Endodermal cell (in vitro differentiated cells): ENCODE results near the gene C14orf180. TPM values are rescaled to one million over a fixed set of nuclear protein-coding genes. Genes with fewer than 3 reads are reported as not detected.

Experiments used
- DNase-seq: peaks from one replicate; pipeline ENCODE4 v3.0.0-alpha.2; 2017
- H3K27ac ChIP-seq: 2 replicates; pipeline ENCODE4 v1.5.1; 2013; ENCODE audit warnings: mild to moderate bottlenecking, low read depth, low read length, moderate library complexity
- H3K27me3 ChIP-seq: 2 replicates; pipeline ENCODE4 v1.6.1; 2013; ENCODE audit warnings: mild to moderate bottlenecking, low read length, moderate library complexity; ENCODE audit not compliant: insufficient read depth, control insufficient read depth, poor library complexity, severe bottlenecking
- H3K36me3 ChIP-seq: 2 replicates; pipeline ENCODE4 v1.7.0; 2013; ENCODE audit warnings: mild to moderate bottlenecking, low read length, moderate library complexity; ENCODE audit not compliant: control insufficient read depth, insufficient read depth
- H3K4me1 ChIP-seq: one replicate; pipeline ENCODE4 v1.7.0; 2013; ENCODE audit warnings: low read length; ENCODE audit not compliant: control insufficient read depth, insufficient read depth
- H3K4me3 ChIP-seq: 2 replicates; pipeline ENCODE4 v1.5.1; 2013; ENCODE audit warnings: mild to moderate bottlenecking, low read length, moderate library complexity
- H3K9ac ChIP-seq: 2 replicates; pipeline ENCODE4 v1.6.1; 2013; ENCODE audit warnings: mild to moderate bottlenecking, low read length, moderate library complexity; ENCODE audit not compliant: poor library complexity, severe bottlenecking; ENCODE audit errors: extremely low read depth
- H3K9me3 ChIP-seq: 2 replicates; pipeline ENCODE4 v1.6.1; 2013; ENCODE audit warnings: mild to moderate bottlenecking, low read length, moderate library complexity; ENCODE audit not compliant: control insufficient read depth
- H3K27ac Mint-ChIP-seq: 2 replicates; pipeline ENCODE4 v1.8.0; 2020; ENCODE audit warnings: mixed read lengths
- H3K27me3 Mint-ChIP-seq: 2 replicates; pipeline ENCODE4 v1.8.0; 2021; ENCODE audit warnings: mild to moderate bottlenecking, mixed read lengths; ENCODE audit not compliant: insufficient read depth
- H3K36me3 Mint-ChIP-seq: 2 replicates; pipeline ENCODE4 v1.8.0; 2020; ENCODE audit warnings: low read depth, mixed read lengths
- H3K4me1 Mint-ChIP-seq: 2 replicates; pipeline ENCODE4 v1.8.0; 2020; ENCODE audit warnings: mixed read lengths
- H3K4me3 Mint-ChIP-seq: 2 replicates; pipeline ENCODE4 v1.8.0; 2020; ENCODE audit warnings: mild to moderate bottlenecking, moderate library complexity, mixed read lengths
- H3K9me3 Mint-ChIP-seq: 2 replicates; pipeline ENCODE4 v1.8.0; 2020; ENCODE audit warnings: mild to moderate bottlenecking, mixed read lengths
- CTCF ChIP-seq: fragments of 200-600 bp; sonication (generic); conservative IDR thresholded peaks from 2 replicates; pipeline ENCODE4 v1.5.0; 2021; ENCODE audit warnings: antibody characterized with exemption, mild to moderate bottlenecking
- WGBS, 2 experiments: methylation state at CpG; one replicate each; pipeline versions ENCODE4 v1.1.5 to v1.1.7; 2013; ENCODE audit warnings: missing lambda C conversion rate in 2 of 2, mixed read lengths in 1 of 2; ENCODE audit not compliant: insufficient coverage in 1 of 2, insufficient read length in 1 of 2; 5-methylcytosine and 5-hydroxymethylcytosine counted together
- total RNA-seq, 2 donors: library from RNA; stranded (reverse); fragmentation: NEBNext Ultra II Directional in 1 of 2; extraction: Animal tissue kit (Norgen Biotek cat#: 25700) in 1 of 2; gene quantifications; 2 replicates in 1 of 2; 3 replicates in 1 of 2; pipeline ENCODE4 v1.2.1, GENCODE V29; 2021

The C14orf180 gene
- total RNA-seq, 2 donors from 2014 or later, result not detected

GRCh38 chr14:104537613-104537988, 42.0 kb upstream of the C14orf180 start:
- H3K9ac ChIP-seq, result no peak overlapping the region
- 91 to 100% methylated on average over 3 of the region's 3 CpGs for WGBS, 2 experiments
- no peaks in the 10 kb centered on the region for H3K36me3 ChIP-seq
- no peaks in the 10 kb centered on the region for H3K27me3 ChIP-seq
- Mint-ChIP-seq H3K4me3 (no peak overlapping the region), H3K4me1 (no peaks in the 10 kb centered on the region), H3K27ac (no peak overlapping the region), H3K36me3 (no peaks in the 10 kb centered on the region), H3K9me3 (peaks cover 14% of the 10 kb centered on the region), H3K27me3 (no peaks in the 10 kb centered on the region)
- H3K27ac ChIP-seq, result no peak overlapping the region
- no peak overlapping the region for H3K4me3 ChIP-seq
- H3K4me1 ChIP-seq, result no peaks in the 10 kb centered on the region
- H3K9me3 ChIP-seq, result peaks cover 16% of the 10 kb centered on the region
- no peak for DNase-seq
- no peak for TF ChIP-seq CTCF

DNA sequence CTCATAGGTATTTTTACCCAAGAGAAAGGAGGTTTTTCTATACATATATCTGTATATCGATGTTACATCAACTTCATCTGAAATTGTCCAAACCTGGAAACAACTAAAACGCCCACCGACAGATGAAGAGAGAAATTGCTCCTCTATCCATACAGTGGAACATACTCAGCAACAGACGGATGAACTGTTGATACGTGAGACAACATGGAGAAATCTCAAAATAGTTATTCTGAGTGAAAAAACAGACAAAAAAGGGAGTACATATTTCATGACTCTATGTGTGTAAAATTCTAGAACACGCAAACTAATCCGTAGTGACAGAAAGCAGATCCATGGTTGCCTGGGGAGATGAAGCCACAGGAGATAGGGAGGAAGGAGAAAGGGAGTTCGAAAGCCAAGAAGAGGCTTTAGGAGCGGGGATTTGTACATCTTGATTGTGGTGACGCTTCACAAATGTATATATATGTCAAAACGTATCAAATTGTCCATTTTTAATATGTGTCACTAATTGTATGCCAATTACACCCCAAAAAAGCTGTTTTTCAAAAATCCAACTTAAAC, 37.6 kb upstream of the C14orf180 start:
- Histone ChIP-seq H3K27me3 (no peaks in the 10 kb centered on the region), H3K4me3 (no peak overlapping the region), H3K9me3 (no peaks in the 10 kb centered on the region), H3K27ac (no peak overlapping the region), H3K36me3 (no peaks in the 10 kb centered on the region), H3K9ac (no peak overlapping the region), H3K4me1 (no peaks in the 10 kb centered on the region)
- H3K4me1 Mint-ChIP-seq, result no peaks in the 10 kb centered on the region
- no peaks in the 10 kb centered on the region for H3K9me3 Mint-ChIP-seq
- H3K27ac Mint-ChIP-seq, result no peak overlapping the region
- H3K4me3 Mint-ChIP-seq, result no peak overlapping the region
- 91 to 94% methylated on average over 6 to 11 of the region's 11 CpGs for WGBS, 2 experiments
- H3K27me3 Mint-ChIP-seq, result no peaks in the 10 kb centered on the region
- TF ChIP-seq CTCF, result no peak
- H3K36me3 Mint-ChIP-seq, result no peaks in the 10 kb centered on the region
- no peak for DNase-seq

DNA sequence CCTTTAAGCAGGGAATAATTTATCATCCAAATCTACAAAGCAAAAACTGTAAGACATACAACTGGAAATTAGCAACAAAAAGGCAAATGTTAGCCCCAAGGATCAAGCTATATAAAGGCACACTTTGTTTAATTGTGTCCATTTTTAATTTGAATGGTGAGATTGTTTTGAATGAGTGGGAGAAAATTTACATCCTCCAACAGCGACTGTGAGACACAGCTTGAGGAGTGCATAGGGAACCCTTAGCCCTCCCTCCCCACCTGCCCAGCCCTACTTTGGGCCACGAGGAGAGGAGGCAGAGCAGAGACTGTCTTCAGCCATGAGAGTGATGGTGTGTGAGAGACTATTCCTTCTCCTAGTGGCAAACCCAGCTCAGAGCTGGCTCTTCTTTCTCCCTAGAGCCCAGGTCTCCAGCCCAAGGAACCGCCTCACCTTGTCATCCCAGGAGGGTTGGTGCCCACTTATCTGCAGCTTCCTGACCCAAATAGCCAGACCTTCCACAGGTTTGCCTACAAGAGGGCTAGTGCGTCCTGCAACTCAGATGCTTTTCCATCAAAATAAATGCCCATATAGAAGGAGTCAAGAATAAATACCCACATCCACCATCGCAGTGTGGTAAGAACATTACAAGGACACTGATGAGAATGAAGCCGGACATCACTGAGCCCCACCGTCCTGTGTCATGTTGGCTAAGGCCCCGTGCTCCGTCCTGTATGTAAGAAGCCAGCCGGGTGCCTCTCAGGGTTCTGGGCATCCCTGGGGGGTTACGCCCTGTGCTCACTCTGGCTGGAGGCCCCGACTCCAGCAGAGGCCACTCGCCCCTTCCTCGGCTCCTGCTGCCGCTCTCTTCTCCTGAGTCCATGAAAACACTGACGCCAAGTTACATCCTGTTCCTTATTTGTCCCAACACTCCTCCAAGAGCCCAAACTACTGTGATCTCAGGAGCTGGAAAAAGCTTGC, 36.4 kb upstream of the C14orf180 start:
- H3K27ac ChIP-seq, result no peak overlapping the region
- Mint-ChIP-seq H3K27me3 (no peaks in the 10 kb centered on the region), H3K4me1 (no peaks in the 10 kb centered on the region), H3K36me3 (no peaks in the 10 kb centered on the region), H3K27ac (no peak overlapping the region), H3K9me3 (no peaks in the 10 kb centered on the region), H3K4me3 (no peak overlapping the region)
- no peak for TF ChIP-seq CTCF
- no peak overlapping the region for H3K9ac ChIP-seq
- no peaks in the 10 kb centered on the region for H3K9me3 ChIP-seq
- no peaks in the 10 kb centered on the region for H3K4me1 ChIP-seq
- no peaks in the 10 kb centered on the region for H3K27me3 ChIP-seq
- H3K4me3 ChIP-seq, result no peak overlapping the region
- 89 to 95% methylated on average over 8 to 15 of the region's 16 CpGs for WGBS, 2 experiments
- H3K36me3 ChIP-seq, result no peaks in the 10 kb centered on the region
- peak; percentile 35 for DNase-seq
